ENCODE data around the gene TRIP6.
"Not testable (repeated sequence)": the region's sequence is repeated elsewhere in the genome, so short reads cannot be mapped to it uniquely, and the experiment has no call there.

Gene TRIP6

DNA sequence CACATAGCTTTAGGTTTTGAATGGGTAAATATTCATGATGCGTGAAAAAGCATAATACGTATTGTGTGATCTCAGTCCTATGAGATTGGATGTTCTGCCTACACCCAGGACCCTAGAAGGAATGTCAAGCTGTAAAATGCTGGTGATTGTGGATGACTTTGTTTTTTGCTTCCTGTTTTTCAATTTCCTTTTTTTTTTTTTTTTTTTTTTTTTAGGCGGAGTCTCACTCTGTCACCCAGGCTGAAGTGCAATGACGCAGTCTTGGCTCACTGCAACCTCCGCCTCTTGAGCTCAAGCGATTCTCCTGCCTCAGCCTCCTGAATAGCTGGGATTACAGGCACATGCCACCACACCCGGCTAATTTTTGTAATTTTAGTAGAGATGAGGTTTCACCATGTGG, 43.3 kb downstream of the TRIP6 start:
- not testable (repeated sequence) for DNase-seq

DNA sequence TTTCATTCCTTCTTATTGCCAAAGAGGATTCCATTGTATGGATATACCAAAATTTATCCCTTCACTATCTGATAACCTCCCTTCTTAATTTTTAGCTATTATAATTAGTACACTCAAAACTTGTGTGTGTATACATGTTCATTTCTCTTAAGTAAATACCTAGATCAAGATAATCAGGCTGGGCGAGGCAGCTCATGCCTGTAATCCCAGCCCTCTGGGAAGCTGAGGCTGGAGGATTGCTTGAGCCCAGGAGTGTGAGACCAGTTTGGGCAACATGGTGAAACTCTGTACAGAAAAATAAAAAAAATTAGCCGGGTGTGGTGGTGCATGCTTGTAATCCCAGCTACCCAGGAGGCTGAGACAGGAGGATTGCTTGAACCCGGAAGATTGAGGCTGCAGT, 44.3 kb downstream of the TRIP6 start:
- DNase-seq, result no peak

DNA sequence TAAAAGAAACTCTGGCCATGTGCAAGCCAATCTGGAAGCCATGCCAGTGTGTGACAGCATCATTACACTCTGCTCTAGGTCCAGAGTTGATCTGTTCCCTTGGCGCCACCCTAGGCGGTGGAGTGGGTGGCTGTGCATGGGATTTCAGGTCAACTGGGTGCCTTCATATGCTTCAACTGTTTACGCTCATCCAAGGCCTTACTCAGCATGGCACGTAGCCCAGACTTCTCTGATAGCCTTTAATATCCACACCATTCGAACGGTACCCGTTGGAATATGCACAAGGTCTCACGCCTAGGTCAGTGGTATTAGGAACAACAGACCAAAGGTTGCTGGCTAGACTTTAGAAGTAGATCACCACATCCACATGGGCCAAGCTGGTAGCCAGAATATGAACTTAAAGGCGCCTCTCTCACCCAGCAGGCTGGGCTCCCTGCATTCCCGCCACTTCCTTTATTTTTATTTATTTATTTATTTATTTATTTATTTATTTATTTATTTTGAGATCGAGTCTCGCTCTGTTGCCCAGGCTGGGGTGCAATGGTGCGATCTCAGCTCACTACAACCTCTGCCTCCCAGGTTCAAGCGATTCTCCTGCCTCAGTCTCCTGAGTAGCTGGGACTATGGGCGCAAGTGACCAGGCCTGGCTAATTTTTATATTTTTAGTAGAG, 47.2 kb downstream of the TRIP6 start:
- no peak for DNase-seq

DNA sequence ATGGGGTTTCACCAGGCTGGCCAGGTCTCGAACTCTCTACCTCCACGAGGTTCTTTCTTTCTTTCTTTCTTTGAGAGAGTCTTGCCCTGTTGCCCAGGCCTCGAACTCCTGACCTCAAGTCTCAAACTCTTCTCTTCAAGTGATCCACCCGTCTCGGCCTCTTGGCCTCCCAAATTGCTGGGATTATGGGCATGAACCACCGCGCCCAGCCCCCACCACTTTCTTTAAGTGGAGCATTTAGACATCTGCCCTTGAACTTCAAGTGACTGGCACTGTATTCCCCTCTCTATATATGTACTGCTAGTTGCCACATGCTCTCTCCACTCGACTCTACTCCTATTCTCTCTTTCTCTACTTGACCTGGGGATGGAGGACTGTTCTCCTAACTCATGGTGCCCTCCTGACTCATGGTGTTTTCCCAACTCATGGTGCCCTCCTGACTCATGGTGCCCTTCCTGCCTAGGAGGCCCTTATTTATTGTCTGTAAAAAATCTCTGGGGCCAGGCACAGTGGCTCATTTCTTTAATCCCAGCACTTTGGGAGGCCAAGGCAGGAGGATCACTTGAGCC, 47.8 kb downstream of the TRIP6 start:
- no peak for DNase-seq

DNA sequence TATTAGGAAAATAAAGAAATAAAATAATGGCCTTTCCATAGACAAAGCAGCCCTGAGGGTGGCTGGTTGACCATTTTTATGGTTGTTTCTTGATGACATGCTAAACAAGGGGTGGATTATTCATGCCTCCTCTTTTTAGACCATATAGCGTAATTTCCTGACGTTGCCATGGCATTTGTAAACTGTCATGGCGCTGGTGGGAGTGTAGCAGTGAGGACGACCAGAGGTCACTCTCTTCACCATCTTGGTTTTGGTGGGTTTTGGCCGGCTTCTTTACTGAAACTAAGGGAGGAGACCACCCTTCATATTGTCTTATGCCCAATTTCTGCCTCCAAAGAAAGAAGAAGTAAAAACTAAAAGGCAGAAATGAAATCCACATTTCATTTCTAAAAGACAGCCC, 52.1 kb downstream of the TRIP6 start:
- not testable (repeated sequence) for DNase-seq

DNA sequence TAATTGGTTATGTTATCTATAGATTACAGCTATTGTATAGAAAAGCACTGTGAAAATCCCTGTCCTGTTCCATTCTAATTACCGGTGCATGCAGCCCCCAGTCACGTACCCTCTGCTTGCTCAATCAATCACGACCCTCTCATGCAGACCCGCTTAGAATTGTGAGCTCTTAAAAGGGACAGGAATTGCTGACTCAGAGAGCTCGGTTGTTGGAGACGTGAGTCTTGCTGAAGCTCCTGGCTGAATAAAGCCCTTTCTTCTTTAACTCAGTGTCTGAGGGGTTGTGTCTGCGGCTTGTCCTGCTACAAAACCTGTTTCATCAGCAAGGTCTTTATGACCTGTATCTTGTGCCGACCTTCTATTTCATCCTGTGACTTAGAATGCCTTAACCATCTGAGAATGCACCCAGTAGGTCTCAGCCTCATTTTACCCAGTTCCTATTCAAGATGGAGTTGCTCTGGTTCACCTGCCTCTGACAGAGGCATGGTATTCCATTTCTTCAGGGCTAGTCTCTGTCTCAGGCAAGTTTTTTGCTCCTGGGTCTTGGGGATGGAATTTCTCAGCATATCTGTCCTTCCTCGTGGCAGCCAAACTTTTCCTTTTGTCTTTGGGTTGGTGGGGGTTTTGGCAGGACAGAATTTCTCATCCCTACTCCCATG, 52.7 kb downstream of the TRIP6 start:
- DNase-seq, result not testable (repeated sequence)

DNA sequence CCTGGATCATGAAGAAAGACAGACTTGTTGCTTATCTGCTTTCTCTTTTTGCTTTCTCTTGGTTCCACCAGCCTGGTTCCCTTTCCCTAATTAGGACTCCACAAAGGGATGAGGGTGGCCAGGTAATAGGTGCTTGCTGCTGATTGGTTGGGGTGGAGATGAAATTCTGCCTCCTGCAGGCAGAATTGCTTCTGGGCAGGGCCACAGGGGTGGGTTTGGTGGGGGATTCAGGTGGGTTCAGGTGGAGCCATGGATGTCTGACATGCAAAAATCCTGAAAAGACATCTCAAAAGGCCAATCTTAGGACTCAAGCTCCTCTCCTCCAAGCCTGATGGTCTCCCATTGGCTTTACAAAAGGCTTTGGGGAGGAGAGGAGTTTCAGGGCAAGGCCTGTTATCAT, 53.9 kb downstream of the TRIP6 start:
- DNase-seq, result no peak

Measured in hypothalamus (tissue), 51 donors.